Uterus (tissue), 2 donors: ENCODE data around the gene SEMA6B.

Source experiments
- POLR2A ChIP-seq, 2 donors: fragments of 450-650 bp; IDR thresholded peaks; one replicate each; pipeline ENCODE4 v1.6.1; 2016; ENCODE audit warnings: antibody characterized with exemption in 2 of 2, mild to moderate bottlenecking in 1 of 2, moderate library complexity in 1 of 2
- TF ChIP-seq, protein P1 (sequence below), 4 experiments: fragments of 200-600 bp in 2 of 4; fragments of 450-650 bp in 2 of 4; sonication (generic) in 2 of 4; IDR thresholded peaks; one replicate each; pipeline ENCODE4 v1.5.1; 2016 to 2019; ENCODE audit warnings: antibody characterized with exemption in 4 of 4, mild to moderate bottlenecking in 2 of 4, moderate library complexity in 1 of 4

DNA sequence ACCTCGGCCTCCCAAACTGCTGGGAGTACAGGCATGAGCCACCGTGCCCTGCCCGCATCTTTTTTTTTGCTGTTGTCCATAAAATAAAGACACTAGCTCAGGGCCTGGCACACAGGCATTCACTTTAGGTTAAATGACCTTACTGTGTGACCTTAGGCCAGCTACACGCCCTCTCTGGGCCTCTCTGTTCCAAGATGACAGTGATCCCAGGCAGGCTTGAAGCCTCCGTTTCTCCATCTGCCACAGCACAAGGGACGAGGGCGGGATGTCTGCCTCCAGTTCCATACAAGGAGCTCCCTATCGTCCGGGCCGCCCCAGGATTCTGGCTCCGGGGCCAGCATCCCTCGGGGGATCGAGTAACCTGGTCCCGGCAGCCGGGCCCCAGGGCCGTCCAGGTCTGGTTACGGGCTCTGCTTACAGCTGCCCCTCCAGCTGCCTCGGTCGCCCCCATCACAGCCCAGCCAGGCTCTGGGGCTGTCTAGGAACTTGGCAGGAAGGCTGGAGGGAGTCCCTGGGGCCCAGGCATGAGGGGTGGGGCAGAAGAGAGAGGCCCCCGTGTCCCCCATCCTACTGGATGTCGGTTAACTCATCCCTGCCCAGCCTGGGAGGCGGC, 11.9 kb upstream of the SEMA6B start:
- TF ChIP-seq POLR2A (IDR thresholded peaks at IDR 0.05) = no peak
- TF ChIP-seq, protein P1, sequence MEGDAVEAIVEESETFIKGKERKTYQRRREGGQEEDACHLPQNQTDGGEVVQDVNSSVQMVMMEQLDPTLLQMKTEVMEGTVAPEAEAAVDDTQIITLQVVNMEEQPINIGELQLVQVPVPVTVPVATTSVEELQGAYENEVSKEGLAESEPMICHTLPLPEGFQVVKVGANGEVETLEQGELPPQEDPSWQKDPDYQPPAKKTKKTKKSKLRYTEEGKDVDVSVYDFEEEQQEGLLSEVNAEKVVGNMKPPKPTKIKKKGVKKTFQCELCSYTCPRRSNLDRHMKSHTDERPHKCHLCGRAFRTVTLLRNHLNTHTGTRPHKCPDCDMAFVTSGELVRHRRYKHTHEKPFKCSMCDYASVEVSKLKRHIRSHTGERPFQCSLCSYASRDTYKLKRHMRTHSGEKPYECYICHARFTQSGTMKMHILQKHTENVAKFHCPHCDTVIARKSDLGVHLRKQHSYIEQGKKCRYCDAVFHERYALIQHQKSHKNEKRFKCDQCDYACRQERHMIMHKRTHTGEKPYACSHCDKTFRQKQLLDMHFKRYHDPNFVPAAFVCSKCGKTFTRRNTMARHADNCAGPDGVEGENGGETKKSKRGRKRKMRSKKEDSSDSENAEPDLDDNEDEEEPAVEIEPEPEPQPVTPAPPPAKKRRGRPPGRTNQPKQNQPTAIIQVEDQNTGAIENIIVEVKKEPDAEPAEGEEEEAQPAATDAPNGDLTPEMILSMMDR (IDR thresholded peaks at IDR 0.05) = no peak
